Measurements from ENCODE around the gene CUL9.

Gene CUL9

GRCh38 chr6:43222418-43223059 lies 40.5 kb downstream of the CUL9 start:
- FAIRE-seq, result no peak

DNA sequence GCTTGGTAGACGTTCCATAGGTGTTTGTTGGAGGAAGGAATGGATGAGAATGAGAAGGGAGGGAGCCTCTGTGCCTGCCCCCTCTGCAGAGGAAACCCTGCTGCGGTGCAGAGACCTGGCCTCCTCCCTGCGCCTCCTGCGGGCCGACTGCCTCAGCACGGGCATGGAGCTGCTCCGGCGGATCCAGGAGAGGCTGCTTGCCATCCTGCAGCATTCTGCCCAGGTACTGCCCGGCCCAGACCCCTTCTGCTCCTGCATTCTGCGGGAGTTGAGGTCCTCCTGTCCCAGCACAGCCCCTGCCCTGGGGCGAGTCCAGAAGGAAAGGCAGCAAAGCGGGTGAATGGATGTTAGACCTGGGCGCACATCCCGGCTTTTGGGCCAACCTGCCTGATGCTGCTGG lies 41.2 kb downstream of the CUL9 start:
- FAIRE-seq, result no peak
- no peak for DNase-seq (ENCODE audit: extremely low spot score, insufficient read length, low read depth)

More at GRCh38 chr6:43222418-43223059, 40.5 kb downstream of the CUL9 start:
- DNase-seq (ENCODE audit: extremely low spot score, insufficient read length, low read depth), result no peak

GRCh38 chr6:43226192-43226851 lies 44.3 kb downstream of the CUL9 start:
- FAIRE-seq (no peak), DNase-seq (ENCODE audit: extremely low spot score, insufficient read length, low read depth) (no peak)

DNA sequence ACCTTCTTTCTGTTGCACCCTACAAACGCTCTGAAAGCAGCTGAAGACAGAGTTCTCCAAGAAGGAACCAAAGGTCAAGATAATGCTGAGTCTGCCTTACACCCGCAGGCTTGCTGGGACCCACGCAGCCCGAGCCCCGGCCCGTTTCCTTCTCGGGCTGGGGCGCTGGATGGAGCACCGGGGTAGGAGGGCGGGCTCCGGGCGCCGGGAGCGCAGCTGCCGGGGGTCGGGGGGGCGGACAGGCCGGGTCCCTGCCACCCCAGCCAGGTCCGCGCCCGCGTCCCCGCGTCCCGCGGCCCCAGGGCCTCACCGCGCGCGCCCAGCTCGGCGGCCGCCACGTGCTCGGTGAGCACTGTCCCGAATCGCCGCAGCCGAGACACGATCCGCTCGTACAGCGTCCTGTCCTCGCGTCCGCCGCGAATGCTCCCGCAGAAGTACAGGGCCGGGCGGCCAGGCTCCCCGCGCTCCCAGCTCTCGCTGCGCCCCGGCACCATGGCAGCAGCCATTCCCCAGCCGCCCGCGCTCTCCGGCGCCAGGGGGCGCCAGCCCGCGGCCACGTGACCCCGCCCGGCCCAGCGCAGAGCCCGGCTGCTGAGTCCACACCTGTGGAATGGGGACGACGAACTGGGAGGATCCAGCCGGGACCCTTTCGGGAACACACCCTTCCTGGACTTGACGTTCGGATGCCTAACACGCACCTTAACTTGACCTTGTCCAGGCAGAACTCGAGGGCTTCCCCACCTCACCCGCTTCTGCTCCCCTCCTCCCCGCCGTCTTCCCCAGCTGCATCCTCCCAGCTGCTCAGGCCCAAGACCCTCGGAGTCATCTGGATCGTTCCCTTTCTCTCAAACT lies 47.2 kb downstream of the CUL9 start, which contains the start of gene DNPH1:
Gene DNPH1 (minus strand): TSS at position 531 of the 852 bp plus-strand sequence. CDS start 25 bp downstream, at position 506.
- DNase-seq (ENCODE audit: extremely low spot score, insufficient read length, low read depth) (peak; percentile 71), FAIRE-seq (peak; percentile 56)

- DNase-seq (ENCODE audit: extremely low spot score, insufficient read length, low read depth) (no peak), FAIRE-seq (no peak)
Observed at GRCh38 chr6:43229803-43230620, 48.0 kb downstream of the CUL9 start.

GRCh38 chr6:43231053-43231452 lies 49.1 kb downstream of the CUL9 start:
- DNase-seq (ENCODE audit: extremely low spot score, insufficient read length, low read depth) (no peak), FAIRE-seq (no peak)

GRCh38 chr6:43231735-43232450 lies 49.9 kb downstream of the CUL9 start:
- DNase-seq (ENCODE audit: extremely low spot score, insufficient read length, low read depth) (no peak), FAIRE-seq (no peak)

GRCh38 chr6:43235841-43236240 lies 53.8 kb downstream of the CUL9 start:
- FAIRE-seq, result no peak
- DNase-seq (ENCODE audit: extremely low spot score, insufficient read length, low read depth), result no peak

DNA sequence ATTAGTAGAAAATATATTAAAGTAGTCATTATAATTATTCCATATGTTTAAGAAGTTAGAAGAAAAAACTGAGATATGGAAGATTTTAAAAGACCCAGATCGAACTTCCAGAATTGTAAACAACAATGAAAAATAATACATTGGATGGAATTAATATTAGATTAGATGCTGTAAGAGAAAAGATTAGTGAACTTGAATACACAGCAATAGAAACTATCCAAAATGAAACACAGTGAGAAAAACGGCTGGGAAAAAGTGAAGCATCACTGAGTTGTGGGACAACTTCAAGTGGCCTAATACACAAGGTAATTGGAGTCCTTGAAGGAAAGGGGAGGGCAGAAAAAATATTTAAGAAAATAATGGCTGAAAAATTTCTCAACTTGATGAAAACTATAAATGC lies 57.1 kb downstream of the CUL9 start:
- FAIRE-seq, result no peak
- no peak for DNase-seq (ENCODE audit: extremely low spot score, insufficient read length, low read depth)

DNA sequence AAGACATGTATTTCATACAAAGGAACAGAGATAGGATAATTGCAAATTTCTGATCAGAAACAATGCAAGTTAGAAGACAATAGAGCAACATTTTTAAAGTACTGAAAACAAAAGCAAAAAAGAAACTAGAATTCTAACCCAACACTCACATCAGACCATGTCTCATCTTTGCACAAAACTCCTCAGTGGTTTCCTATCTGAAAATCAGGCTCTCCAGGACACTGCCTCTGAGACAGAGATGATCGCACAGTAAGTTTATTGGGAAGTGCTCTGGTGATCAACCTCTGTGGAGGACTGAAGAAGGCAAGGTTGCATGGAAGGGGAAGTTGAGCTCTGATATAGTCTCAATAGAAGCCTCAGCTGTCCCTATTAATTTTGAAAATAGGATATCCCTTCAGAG lies 59.0 kb downstream of the CUL9 start:
- DNase-seq (ENCODE audit: extremely low spot score, insufficient read length, low read depth), result no peak
- no peak for FAIRE-seq

DNA sequence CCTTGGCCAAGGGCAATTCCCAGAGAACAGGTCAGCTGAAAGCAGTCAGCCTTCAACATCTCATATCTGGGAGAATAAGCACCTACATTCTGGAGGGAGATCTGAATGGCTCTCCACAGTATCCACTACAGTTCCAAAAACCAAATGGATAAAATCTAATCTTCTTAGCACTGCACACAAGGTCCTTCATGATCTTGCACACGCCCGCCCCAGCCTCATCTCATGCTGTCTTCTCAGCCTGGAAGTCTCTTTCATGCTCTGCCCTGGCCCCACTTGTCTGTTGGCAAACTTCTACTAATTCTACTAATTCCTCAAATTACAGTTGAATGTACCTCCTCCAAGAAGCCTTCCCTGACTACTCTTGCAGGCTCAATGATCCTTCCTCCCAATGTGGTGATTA lies 59.5 kb downstream of the CUL9 start:
- FAIRE-seq (no peak), DNase-seq (ENCODE audit: extremely low spot score, insufficient read length, low read depth) (no peak)

- DNase-seq (ENCODE audit: extremely low spot score, insufficient read length, low read depth), result no peak
Observed at GRCh38 chr6:43242908-43243663, 61.1 kb downstream of the CUL9 start, which contains the start of gene TTBK1. TSS of gene TTBK1 (plus strand) at chr6:43243481. CDS start at chr6:43246661, 3,180 bp downstream.

DNA sequence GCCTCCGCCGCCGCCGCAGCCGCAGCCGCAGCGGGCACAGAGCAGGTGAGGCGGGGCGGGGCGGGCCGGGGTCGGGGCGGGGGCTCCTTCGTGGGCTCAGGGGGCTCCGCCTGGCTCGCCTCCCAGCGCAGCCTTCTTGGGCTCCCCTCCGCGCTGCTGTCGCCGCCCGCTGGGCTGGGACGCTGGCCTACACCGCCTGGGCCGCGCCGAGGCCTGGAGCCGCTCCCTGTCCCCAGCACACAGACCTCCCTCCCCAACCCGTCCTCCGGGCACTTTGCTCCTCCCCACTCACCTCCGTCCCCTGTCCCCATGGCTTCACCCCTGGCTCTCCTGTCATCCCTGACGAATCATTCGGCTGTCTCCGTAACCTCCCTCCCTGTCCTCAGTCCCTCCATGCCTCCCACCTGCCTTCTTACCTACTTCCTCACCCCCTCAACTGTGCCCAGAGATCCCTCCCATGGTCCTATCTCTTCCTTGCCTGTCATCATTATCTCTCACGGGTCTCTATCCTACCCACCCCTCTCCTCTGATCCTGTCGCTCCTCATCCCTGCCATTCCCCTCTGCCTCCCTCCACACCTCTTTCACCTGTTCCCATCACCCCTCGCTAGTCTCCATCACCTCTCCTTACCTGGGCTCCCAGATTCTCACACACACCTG lies 61.8 kb downstream of the CUL9 start:
- FAIRE-seq (no peak), DNase-seq (ENCODE audit: extremely low spot score, insufficient read length, low read depth) (no peak)

More at GRCh38 chr6:43242908-43243663, 61.1 kb downstream of the CUL9 start, which contains the start of gene TTBK1:
- FAIRE-seq, result no peak

GRCh38 chr6:43246301-43247113 lies 64.5 kb downstream of the CUL9 start:
- DNase-seq (ENCODE audit: extremely low spot score, insufficient read length, low read depth) (no peak), FAIRE-seq (peak; percentile 5)

GRCh38 chr6:43247114-43247999 lies 65.4 kb downstream of the CUL9 start:
- DNase-seq (ENCODE audit: extremely low spot score, insufficient read length, low read depth) (peak; percentile 97), FAIRE-seq (peak; percentile 86)

- no peak for FAIRE-seq
Observed at GRCh38 chr6:43248101-43248500, 66.1 kb downstream of the CUL9 start.

More at GRCh38 chr6:43248101-43248500, 66.1 kb downstream of the CUL9 start:
- DNase-seq (ENCODE audit: extremely low spot score, insufficient read length, low read depth), result no peak

All from GM18507 (cell line).